Activated gamma-delta T cell treated with Interleukin-2 at 50 U/mL for 16 hours (primary cell): ENCODE measurements around the gene LPP.

Source experiments
- DNase-seq: peaks from one replicate; pipeline ENCODE4 v3.0.0-alpha.2; 2020

LPP gene

DNA sequence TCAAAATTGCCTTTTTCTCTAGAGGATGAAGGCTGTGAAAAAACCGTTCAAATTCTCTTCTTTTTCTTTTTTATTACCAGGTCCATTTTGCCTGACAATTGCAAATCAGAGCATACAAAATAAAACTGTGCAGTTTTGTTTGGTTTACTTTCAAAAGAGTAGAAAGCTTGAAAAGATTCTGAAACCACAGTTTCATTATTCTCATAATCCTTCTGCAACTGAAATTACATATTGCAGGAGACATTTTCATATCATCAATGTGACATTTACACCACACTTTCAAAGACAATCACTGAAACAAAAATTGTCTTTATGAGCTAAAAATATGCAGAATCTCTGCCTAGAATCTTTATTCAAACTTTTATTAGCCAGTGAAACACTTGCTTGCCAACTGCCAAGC lies 721.5 kb downstream of the LPP start:
- DNase-seq: no peak

DNA sequence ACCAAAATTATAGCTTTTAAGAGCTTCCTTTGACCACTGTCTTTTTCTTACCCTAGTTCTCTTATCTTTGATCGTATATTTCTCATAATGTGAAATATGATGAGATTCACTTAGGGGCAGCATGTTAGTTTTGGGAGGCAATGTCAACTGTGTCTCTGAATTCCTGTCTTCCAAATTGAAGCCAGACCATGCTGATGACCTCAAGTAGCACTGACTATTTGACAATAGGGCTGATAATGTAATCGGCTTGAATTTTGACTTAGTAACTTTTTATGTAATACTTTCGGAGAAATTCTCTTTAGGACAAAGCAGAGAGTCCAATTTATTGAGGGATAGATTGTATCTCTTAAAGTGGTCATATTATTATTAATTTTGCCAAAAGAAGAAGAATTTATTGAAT lies 722.4 kb downstream of the LPP start:
- no peak for DNase-seq

DNA sequence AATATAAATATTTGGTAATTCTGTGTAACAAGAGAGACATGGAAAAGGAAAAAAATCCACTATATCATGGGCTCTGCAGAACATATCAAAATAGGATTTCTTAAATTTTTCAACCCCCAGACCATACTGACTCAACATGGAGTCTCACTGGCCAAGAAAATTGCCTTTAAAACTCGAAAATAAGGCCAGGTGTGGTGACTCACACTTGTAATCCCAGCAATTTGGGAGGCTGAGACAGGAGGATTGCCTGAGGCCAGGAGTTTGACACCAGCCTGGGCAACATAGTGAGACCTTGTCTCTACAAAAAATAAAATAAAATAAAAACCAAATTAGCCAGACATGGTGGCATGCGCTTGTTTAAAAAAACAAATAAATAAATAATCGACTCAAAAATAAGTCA lies 723.4 kb downstream of the LPP start:
- no peak for DNase-seq

DNA sequence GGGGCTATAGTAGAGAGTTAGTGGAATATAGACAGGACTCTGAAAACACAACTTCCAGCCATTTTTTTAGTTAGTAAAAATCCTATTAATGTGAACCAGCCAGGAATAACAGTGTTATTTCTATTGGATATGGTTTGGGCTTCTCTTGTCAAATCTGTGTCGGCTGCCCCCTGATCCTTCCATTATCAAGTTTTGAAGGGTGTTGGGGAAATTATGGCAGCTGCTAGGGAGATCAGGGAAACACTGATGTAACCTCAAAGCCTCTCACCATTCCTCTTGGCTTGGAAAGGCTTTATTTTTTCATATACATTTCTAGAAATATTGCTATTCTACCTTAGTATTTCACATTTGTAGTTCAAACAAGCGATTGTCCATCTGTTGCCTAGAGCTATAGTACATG lies 724.1 kb downstream of the LPP start:
- no peak for DNase-seq

DNA sequence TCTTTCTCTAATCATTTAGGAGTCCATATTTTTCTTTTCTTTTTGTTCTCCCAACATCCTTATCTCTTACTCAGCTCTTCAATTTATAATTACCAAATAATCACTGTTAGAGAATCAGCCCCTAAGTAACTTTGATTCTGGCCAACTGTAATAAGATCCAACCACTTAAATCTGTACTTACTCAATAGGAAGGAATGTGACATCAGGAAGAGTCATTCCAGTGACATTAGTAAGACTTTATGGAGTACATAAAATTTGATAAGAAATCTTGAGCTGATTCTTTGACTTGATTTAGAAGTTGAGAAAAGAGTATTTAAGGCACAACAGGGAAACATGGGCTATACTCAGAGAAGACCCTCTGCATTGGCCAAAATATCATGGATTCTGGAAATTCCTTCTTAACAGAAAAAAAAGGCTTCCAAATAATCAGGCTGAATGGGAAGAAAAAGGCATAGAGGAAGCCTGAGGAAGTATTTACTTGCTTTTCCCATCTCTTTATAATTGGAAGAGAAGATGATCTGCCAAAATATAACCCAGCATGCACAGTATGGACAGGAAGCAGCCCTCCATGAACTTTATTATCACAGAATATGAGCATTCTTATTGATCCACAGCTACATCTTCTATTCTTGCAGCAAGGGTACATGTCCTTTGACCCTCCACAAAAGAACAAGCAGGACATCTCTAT lies 728.1 kb downstream of the LPP start:
- no peak for DNase-seq

DNA sequence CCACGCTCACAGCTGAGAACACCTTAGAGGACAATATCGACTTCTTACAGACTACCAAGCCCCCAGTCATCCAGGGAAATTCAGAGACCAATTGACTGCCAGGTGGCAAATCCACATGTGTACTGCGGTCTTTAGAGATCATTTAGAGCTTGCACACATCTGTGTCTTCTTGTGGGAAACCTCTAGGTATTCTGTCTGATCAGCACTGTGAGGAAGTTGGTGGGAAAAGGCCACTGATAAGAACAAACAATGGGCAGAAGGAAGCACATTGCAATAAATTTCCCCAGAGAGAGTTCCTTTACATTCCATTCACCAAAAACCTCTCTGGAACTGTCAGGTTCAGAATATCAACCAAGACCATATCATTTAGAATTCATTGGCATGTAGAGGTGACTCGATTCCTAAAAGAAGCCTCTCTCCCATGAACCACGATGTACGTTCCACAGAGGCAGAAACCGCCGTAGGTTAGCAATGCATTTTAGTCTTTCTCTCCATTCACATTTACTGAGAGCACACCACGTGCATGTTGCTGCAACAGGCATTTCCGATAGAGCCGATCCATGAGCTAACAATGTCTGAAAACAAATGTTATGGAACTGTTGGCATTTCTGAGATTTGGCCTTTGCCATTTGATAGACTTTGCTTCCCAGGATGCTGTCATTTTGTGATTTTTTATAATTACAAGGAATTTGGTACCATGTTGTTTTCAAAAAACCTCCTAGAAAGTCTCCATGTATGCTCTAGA lies 730.5 kb downstream of the LPP start:
- no peak for DNase-seq

DNA sequence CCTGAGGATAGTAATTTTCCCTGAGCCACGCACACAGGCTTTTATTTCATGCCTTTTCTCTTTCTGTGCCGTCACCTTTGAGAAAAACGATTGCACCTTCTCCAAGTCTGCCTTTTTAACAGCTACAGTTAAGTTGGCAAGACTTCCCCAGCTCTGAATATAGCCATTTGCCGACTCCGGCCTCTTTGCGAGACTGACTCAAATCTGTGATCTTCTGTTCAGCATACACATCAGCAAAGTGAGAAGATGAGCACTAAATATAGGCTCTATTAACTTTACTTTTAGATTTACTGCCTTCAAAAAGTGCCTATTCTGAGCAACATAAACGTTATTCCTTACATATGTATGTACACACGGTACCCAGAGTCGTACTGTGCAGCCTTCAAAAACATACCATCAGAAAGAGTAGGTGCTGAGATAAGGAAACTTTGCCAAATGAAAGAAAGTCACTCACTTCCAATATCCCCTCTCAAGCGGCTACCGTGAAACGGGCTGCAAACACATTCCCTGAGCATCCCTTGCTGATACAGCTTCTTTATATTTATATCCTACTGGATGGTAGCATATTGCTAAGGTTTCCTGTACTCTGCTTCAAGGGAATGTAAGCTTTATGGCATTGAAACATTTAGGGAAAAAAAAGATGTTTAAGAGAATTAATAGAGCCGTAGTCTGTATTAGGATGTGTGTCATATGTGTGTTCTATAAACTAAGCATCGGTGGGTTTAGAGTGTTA lies 734.5 kb downstream of the LPP start:
- no peak for DNase-seq

DNA sequence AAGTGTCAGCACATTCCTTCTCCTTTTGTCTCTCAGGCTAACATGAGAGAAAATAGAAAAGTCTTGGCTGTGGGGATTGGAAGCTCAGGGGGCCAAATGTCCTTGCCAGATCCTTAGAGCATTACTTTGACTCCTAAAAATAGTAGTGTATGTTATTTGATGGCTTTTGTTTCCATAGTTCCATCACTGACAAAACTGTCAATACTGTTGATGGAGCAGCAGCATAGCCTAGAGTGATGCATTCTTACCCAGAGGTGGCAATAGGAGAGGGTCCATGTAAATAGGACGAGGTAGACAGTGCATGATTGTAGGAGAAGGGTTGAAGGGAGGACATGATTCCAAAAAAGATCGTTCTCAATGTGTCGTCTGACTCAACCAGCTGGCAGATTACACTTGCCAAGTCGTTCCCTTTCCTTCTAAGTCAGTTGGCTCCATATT lies 735.1 kb downstream of the LPP start:
- DNase-seq: no peak

DNA sequence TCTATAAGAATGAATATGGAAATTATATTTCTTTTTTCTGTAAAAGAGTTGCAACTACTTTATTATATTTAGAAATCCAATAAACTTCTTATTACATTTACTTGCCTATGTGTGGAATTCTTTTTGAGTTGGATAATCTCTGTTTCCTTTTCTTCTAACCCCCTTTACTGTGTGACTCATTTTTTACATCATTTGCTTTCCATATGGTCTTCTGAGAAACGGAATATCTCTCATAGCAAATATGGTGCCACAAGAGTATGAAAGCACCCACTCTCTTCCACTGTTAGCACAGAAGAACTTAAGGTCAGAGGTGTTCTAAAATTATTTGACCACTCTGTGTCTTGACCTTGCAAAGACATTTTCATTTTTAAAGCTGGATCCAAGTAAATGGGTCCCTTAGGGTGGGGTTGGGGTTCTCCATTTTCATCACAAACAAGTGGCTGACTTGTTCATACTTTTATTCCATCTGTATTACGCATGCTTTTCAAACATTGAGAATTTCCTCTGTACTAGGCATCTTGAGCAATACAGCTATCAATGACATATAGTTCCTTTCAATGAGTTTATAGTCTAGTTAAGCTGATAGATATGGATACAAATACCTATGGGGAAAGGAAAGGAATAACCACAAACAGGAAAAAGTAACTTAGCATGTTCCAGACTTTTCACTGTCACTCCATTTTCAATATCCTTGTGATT lies 736.8 kb downstream of the LPP start:
- no peak for DNase-seq

DNA sequence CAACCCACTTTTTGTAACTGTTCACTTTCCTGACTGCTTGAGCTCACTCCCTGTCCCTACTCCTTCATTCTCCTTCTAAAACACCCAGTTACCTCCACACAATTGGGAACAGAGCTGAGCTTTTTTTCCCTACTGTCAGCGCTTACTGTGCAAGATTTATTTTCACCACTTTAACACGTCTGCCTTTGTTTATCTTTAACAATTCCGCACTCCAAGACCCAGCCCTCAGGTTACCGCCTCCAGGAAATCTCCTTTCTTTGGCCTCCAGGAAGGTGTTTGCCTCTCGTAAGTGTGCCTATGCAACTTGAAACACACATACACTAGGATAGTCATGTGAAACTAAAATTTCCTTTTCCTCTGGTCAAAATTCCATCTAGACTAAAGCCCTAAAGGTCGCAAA lies 745.9 kb downstream of the LPP start:
- DNase-seq: no peak

DNA sequence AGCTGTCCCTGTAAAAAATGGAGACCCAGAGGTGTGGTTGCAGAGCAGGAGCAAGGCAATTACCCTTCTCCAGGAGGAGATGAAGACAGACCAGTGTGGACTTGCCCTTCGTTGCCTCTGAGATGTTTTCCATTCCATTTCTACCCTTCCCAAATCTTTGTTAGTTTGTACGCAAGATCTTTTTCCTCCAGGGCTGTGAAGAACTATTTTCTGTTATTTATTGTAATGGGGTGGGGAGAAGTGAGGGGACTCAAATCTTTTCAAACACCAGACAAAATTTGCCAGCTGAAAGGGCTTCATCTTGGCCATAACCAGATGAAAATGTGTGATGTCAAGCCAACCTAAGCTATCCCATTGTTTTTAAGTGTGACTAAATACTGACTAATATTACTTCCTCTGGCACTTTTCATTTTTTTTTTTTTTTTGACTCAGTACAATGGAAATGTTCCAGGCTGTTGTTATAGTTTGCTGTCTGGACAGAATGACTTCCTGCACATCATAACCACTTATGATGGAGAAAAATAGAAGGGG lies 746.5 kb downstream of the LPP start:
- DNase-seq: no peak

DNA sequence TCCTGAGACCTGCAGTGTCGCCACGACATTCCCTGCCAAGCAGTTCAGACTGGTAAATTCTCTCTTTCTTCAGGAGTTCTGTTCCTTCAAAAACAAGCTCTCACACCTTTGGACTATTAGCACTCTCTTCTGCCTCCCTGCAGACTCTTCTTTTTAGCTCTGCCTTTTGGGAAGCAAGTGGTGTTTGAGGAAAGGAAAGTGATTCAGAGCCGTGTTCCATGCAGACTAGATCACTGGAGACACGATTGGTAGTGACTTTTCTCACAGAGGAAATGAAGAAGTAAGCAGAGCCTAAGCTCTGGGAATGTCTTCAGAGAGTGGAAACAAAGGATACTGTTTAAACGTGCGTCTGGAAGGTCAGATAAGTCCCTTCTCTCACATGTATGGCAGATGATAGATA lies 747.2 kb downstream of the LPP start:
- no peak for DNase-seq

DNA sequence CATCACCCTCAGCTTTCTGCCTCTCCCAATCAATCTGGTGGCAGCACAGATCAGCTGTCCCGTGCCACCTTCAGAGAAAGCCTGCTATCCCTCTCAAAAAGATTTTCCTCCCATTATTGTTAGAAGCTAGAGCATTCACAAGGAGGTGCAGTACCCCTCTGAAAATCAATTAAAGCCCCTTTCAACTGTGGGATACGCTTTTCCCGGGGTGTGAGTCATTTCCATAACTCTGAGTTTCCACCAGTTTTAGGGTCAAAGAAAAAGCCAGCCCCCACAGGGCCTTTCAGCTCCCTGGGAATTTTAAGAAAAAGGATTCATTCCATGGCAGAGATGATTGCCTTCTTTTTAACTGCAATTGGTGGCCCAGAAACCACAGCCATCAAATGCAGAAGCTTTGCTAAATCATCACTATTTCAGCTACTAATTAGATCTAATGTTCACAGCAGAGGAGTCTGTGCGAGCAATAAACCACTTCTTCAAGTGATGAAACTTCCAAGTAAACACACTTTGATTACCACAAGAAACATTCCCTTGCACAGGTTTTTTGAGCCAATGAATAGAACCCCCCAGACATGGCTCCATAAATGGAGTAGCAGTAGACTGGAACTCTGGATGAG lies 747.8 kb downstream of the LPP start:
- DNase-seq: no peak

DNA sequence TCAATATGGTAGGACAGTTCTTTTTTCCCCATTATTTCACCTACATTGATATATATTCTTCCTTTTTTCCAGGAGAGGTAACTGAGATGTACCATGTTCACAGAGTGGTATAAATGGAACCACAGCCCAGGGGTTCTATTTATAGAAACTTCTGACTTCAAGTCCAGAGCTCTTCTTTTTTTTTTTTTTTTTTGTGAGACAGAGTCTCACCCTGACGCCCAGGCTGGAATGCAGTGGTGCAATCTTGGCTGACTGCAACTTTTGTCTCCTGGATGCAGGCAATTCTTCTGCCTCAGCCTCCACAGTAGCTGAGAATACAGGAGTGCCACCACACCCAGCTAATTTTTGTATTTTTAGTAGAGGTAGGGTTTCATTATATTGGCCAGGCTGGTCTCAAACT lies 750.7 kb downstream of the LPP start:
- DNase-seq: no peak

DNA sequence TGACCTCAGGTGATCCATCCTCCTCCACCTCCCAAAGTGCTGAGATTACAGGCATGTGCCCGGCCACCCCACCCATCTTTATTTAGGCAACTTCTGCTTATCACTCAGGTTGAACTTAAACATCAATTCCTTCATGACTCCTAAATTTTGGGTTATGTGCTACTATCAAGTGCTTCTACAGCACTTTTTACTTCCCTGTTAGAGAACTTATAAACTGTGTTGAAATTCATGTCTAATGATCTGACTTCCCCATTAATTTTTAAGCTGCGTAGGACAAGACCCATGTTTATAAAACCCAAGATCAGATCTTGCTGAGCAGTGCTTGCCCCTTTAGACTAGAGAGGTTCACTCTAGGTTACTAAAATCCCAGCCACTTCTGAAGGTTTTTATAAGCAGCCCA lies 751.6 kb downstream of the LPP start:
- DNase-seq: no peak

DNA sequence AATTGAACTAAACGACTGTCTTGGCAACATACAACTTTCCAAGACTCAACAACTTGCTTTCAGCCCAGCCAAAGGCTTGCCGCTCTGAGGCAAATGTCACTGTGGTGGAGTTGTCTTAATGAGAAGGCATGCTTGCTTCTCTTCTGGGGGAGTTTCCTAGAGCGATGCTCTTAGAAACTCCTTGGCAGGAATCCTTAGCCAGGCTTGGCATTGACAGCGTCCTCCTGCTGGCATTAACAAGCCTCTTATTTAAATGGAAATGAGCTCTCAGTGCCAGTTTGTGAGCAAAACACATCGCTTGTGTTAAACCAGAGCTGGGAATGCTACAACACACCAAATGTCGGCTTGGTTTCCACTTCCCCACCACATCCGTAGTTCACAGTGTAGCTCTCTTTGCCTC lies 752.3 kb downstream of the LPP start:
- no peak for DNase-seq

DNA sequence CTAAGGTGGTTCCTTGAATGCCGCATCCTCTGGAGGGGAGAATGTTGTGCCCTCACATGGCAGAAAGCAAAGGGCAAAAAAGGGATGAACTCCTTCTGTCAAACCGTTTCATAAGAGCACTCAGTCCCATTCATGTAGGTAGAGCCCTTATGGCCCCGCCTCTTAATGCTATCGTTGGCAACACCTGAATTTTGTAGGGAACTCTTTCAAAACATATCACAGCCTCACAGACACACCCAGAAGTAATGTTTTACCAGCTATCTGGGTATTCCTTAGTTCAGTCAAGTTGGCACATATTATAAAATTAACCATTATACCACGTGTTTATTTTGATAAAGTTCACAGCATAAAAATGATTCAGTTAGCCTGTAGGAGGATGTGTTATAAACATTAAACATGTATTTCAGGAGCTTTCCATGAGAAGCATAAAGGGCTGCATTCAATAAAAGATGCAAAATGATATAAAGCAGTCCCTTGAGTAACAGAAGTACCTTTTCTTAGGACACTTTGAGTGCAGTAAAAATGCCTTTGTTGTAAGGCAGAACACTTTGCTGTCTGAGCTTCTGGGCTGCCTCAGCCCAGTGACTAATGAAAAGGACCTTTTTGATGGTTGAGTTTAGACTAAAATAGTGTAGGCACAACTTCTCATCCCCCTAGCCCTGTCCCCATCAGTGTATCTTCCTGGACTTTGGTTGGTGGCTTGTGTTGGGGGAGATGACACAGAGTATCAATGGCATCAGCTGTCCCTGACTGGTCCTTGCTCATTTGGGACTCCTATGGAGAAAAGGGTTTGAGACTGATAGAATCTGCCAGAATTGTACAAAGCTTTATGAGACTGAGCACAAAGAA lies 754.3 kb downstream of the LPP start:
- no peak for DNase-seq

DNA sequence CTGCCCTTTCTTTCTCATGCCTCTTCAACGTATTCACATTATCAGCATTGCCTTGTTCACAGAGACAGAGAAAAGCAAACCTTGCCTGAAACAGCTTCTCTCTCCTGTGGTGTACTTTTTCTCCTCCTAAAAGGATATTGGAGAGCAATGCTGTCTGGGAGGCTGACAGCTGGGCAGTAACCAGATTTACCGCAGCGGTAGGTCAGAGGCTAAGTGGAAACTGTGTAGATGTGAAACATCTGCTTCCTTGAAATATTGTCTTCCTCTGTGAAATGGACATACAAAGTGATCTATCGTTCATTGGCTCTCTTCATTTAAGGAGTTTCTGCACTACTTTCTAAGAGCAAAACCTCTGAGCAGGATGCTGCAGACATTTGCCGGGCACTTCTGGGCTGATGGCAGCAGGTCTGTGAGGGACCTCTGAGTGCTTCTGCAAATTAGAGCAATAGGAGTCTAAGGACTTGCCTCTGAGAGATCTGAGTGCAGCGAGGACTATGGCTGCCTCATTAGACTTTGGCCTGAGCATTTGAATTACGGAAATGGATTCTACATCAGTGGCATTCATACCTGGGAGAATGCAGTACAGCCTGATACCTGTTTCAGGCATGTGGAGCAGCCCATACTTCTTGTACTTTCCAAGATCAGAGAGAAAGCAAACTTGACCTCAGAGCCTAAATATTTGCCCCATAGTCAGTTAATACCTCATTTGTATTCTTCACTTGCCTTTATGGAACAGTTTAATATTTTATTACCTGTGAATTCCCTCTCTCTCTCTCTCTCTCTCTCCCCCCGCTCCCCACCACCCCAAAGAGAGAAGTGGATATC lies 757.3 kb downstream of the LPP start:
- DNase-seq: no peak

DNA sequence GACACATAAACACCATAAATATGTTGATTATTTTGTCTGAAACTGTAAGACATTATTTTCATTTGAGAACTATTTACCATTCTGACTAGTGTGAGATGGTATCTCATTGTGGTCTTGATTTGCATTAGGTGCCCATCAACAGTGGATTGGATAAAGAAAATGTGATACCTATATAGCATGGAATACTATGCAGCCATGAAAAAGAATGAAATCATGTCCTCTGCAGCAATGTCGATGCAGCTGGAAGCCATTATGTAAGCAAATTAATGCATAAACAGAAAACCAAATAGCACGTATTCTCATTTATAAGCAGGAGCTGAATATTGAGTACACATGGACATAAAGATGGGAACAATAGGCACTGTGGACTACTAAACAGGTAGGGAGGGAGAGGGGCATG lies 759.1 kb downstream of the LPP start:
- DNase-seq: no peak

DNA sequence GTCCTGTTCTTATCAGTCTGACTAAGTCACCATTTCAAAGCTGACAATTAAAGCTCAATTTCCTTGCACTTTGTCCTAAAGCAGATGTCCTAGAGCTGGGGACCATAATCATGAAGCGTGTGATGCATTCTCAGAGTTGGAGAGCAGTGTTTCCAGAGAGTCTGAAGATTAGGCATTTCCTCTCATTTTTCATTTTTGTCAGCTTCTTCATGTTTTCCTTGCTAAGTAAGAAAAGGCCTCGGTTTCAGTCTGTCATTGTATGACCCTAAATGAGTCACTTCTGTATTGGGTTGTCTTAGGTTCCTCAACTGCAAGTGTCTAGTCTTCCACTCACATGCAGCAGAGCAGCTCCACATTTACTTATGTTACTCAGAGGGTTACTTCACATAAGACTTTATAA lies 760.6 kb downstream of the LPP start:
- no peak for DNase-seq

DNA sequence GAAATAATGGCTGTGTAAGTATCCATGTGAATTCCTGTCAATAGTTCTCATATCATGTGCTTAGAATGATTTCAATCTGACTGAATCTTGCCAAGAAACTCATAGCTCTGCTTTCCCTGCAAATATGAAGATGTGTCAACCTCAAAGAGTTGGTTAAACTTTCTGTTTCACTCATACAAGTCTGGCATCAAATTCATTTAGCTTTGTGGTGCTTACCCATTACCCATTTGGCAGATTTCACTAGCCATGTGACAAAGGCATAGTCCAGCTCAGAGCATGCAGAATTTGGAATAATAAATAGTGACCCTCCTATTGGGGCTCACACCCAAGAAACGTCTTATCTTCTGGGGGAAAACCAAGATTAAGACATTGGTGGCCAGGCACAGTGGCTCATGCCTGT lies 761.2 kb downstream of the LPP start:
- DNase-seq: no peak
